ENCODE results near the gene LRIT1. TPM values are rescaled to one million over a fixed set of nuclear protein-coding genes. Genes with fewer than 3 reads are reported as not detected.

The LRIT1 gene
- total RNA-seq, 1 donor from 2014 or later, result not detected

DNA sequence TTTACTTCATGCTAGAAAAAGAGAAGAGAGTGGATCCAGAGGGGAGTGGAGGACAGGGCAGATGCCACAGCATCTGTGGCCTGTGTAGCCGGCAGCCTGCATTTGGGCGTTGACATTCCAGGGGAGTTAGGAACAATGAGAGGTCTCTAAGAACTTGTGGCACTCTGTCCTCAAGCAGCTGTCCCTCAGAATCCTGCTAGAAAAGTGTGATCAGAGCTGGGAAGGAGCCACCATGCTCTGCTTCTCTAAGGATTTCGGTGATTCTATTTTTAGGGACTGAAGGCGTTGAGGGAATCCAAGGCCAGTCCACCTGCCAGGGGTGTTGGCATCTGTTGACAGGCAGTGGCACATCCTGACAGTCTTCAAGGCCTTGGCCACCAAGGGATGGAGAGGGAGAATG is 23.6 kb downstream of the LRIT1 start:
- no peaks in the 10 kb centered on the region for H3K79me2 ChIP-seq (ENCODE audit: insufficient read depth, low read length)
- DNase-seq (ENCODE audit: low read depth) (no peak), FAIRE-seq (no peak)
- no peaks in the 10 kb centered on the region for H3K36me3 ChIP-seq (ENCODE audit: insufficient read depth, low read length)
- Mint-ChIP-seq H3K27ac (ENCODE audit: unreplicated experiment) (no peak overlapping the region), H3K4me3 (ENCODE audit: unreplicated experiment) (no peak overlapping the region), H3K9me3 (ENCODE audit: unreplicated experiment) (no peaks in the 10 kb centered on the region), H3K36me3 (ENCODE audit: low read depth, unreplicated experiment) (no peaks in the 10 kb centered on the region), H3K27me3 (ENCODE audit: low read depth, unreplicated experiment) (peaks cover 32% of the 10 kb centered on the region), H3K4me1 (ENCODE audit: low read depth, unreplicated experiment) (no peaks in the 10 kb centered on the region)
- H3K4me2 ChIP-seq (ENCODE audit: low read length), result no peak overlapping the region
- H3K4me3 ChIP-seq (ENCODE audit: insufficient read depth, low read depth, low read length), result no peak overlapping the region
- H3K27me3 ChIP-seq (ENCODE audit: insufficient read depth, low read length), result no peaks in the 10 kb centered on the region
- TF ChIP-seq, protein P1, sequence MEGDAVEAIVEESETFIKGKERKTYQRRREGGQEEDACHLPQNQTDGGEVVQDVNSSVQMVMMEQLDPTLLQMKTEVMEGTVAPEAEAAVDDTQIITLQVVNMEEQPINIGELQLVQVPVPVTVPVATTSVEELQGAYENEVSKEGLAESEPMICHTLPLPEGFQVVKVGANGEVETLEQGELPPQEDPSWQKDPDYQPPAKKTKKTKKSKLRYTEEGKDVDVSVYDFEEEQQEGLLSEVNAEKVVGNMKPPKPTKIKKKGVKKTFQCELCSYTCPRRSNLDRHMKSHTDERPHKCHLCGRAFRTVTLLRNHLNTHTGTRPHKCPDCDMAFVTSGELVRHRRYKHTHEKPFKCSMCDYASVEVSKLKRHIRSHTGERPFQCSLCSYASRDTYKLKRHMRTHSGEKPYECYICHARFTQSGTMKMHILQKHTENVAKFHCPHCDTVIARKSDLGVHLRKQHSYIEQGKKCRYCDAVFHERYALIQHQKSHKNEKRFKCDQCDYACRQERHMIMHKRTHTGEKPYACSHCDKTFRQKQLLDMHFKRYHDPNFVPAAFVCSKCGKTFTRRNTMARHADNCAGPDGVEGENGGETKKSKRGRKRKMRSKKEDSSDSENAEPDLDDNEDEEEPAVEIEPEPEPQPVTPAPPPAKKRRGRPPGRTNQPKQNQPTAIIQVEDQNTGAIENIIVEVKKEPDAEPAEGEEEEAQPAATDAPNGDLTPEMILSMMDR (IDR thresholded peaks at IDR 0.05; ENCODE audit: insufficient read depth, low read depth, low read length), result no peak
- no peaks in the 10 kb centered on the region for H4K20me1 ChIP-seq (ENCODE audit: insufficient read depth, low read length)
- H3K4me1 ChIP-seq (ENCODE audit: insufficient read depth, low read length), result no peaks in the 10 kb centered on the region
- no peak overlapping the region for H3K9ac ChIP-seq (ENCODE audit: low read length)
- no peaks in the 10 kb centered on the region for H3K9me3 ChIP-seq (ENCODE audit: insufficient read depth, low read depth, low read length)
- H2AFZ ChIP-seq (ENCODE audit: low read depth, low read length), result no peak overlapping the region
- H3K27ac ChIP-seq (ENCODE audit: low read depth, low read length), result no peak overlapping the region

DNA sequence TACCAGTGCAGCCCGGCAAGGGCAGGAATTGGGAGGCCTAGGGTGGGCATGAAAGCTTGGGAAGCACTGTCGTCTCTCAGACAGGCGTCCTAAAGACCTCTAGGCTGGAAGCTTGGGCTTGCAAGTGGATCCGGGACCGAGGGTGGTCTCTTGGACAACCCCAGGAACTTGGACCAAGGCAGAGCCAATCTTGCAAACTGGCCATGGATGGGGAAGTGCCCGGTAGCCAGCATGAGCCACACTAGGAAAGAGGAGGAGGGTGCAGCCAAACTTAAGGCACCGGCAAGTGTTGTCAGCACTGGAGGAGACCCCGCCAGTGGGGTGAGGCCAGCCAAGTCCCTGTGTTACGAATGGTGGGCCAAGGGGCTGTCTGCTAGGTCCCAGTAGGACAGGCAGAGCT is 24.5 kb downstream of the LRIT1 start:
- no peaks in the 10 kb centered on the region for H3K36me3 Mint-ChIP-seq (ENCODE audit: low read depth, unreplicated experiment)
- H3K4me1 Mint-ChIP-seq (ENCODE audit: low read depth, unreplicated experiment), result no peaks in the 10 kb centered on the region
- H3K4me3 ChIP-seq (ENCODE audit: insufficient read depth, low read depth, low read length), result no peak overlapping the region
- no peaks in the 10 kb centered on the region for H3K79me2 ChIP-seq (ENCODE audit: insufficient read depth, low read length)
- H3K9me3 Mint-ChIP-seq (ENCODE audit: unreplicated experiment), result no peaks in the 10 kb centered on the region
- H3K4me1 ChIP-seq (ENCODE audit: insufficient read depth, low read length), result no peaks in the 10 kb centered on the region
- no peak overlapping the region for H3K27ac Mint-ChIP-seq (ENCODE audit: unreplicated experiment)
- DNase-seq (ENCODE audit: low read depth) (no peak), FAIRE-seq (no peak)
- H3K9ac ChIP-seq (ENCODE audit: low read length), result no peak overlapping the region
- no peaks in the 10 kb centered on the region for H4K20me1 ChIP-seq (ENCODE audit: insufficient read depth, low read length)
- TF ChIP-seq, protein P1 (IDR thresholded peaks at IDR 0.05; ENCODE audit: insufficient read depth, low read depth, low read length), result no peak
- no peak for TF ChIP-seq EZH2 (IDR thresholded peaks at IDR 0.05; ENCODE audit: insufficient read depth, low read length)
- no peak overlapping the region for H3K4me3 Mint-ChIP-seq (ENCODE audit: unreplicated experiment)
- H3K27me3 Mint-ChIP-seq (ENCODE audit: low read depth, unreplicated experiment), result peaks cover 27% of the 10 kb centered on the region
- no peaks in the 10 kb centered on the region for H3K9me3 ChIP-seq (ENCODE audit: insufficient read depth, low read depth, low read length)
- no peak overlapping the region for H3K27ac ChIP-seq (ENCODE audit: low read depth, low read length)
- H3K4me2 ChIP-seq (ENCODE audit: low read length), result no peak overlapping the region
- no peak overlapping the region for H2AFZ ChIP-seq (ENCODE audit: low read depth, low read length)
- no peaks in the 10 kb centered on the region for H3K27me3 ChIP-seq (ENCODE audit: insufficient read depth, low read length)
- H3K36me3 ChIP-seq (ENCODE audit: insufficient read depth, low read length), result no peaks in the 10 kb centered on the region

DNA sequence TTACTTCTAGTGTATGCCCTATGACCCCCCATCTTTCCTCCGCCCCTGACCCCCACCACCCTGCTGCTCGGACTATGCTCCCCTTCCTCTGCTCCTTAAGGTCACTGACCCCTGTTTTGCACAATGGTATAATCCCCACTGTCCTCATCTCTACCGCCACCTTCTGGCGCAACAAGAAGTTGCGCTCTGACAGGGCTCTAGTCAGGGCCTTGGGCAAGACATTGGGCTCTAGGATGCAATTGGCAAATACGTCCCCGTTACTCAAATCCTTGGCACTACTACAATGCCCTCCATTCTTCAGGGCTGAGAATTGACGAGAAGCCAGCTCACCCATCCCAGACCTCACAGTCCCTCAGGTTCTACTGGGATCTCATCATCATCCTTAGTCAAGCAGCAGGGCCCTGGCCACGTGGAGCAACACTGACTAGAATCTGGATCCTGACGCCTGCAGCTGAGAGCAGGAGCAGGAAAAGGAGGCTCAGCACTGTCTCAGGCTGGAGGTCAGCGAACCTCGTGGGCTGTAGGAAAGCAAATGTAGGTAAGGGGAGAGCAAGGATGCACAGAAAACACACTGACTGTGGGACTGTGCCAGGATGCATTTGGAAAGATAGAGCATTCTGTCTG is 26.6 kb downstream of the LRIT1 start:
- Mint-ChIP-seq H3K36me3 (ENCODE audit: low read depth, unreplicated experiment) (no peaks in the 10 kb centered on the region), H3K27ac (ENCODE audit: unreplicated experiment) (no peak overlapping the region), H3K9me3 (ENCODE audit: unreplicated experiment) (no peaks in the 10 kb centered on the region), H3K4me3 (ENCODE audit: unreplicated experiment) (no peak overlapping the region), H3K4me1 (ENCODE audit: low read depth, unreplicated experiment) (no peaks in the 10 kb centered on the region), H3K27me3 (ENCODE audit: low read depth, unreplicated experiment) (peaks cover 26% of the 10 kb centered on the region)
- no peaks in the 10 kb centered on the region for H4K20me1 ChIP-seq (ENCODE audit: insufficient read depth, low read length)
- no peaks in the 10 kb centered on the region for H3K4me1 ChIP-seq (ENCODE audit: insufficient read depth, low read length)
- H3K9me3 ChIP-seq (ENCODE audit: insufficient read depth, low read depth, low read length), result no peaks in the 10 kb centered on the region
- H3K36me3 ChIP-seq (ENCODE audit: insufficient read depth, low read length), result no peaks in the 10 kb centered on the region
- H3K27me3 ChIP-seq (ENCODE audit: insufficient read depth, low read length), result no peaks in the 10 kb centered on the region
- FAIRE-seq (no peak), DNase-seq (ENCODE audit: low read depth) (no peak)
- no peak overlapping the region for H3K27ac ChIP-seq (ENCODE audit: low read depth, low read length)
- no peak overlapping the region for H3K4me2 ChIP-seq (ENCODE audit: low read length)
- TF ChIP-seq, protein P1 (IDR thresholded peaks at IDR 0.05; ENCODE audit: insufficient read depth, low read depth, low read length), result no peak
- TF ChIP-seq EZH2 (IDR thresholded peaks at IDR 0.05; ENCODE audit: insufficient read depth, low read length), result no peak
- no peak overlapping the region for H2AFZ ChIP-seq (ENCODE audit: low read depth, low read length)
- no peak overlapping the region for H3K4me3 ChIP-seq (ENCODE audit: insufficient read depth, low read depth, low read length)
- H3K9ac ChIP-seq (ENCODE audit: low read length), result no peak overlapping the region
- H3K79me2 ChIP-seq (ENCODE audit: insufficient read depth, low read length), result no peaks in the 10 kb centered on the region
